ENCODE results near the gene UNC13B.
"Not testable (repeated sequence)": the region's sequence is repeated elsewhere in the genome, so short reads cannot be mapped to it uniquely, and the experiment has no call there.

The UNC13B gene

DNA sequence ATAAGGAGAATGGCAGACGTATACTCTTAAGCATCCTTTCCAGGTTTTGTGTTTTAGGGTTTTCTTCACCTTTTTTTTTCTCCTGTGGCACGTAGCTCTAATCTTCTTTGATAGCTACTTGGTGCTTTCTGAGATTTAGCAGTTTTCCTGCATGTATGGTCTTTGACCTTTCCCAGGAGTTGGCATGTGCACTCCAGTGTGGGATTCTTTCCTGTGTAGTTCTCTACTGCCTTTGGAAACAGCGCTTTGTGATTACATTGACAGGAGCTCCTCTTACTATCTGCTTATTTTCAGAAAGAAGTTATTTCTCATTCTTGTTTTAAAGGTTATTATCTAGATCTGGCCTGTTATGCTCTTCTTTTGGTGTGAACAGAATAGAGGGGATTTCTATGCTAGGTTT is 65.5 kb downstream of the UNC13B start:
- no peak for DNase-seq

DNA sequence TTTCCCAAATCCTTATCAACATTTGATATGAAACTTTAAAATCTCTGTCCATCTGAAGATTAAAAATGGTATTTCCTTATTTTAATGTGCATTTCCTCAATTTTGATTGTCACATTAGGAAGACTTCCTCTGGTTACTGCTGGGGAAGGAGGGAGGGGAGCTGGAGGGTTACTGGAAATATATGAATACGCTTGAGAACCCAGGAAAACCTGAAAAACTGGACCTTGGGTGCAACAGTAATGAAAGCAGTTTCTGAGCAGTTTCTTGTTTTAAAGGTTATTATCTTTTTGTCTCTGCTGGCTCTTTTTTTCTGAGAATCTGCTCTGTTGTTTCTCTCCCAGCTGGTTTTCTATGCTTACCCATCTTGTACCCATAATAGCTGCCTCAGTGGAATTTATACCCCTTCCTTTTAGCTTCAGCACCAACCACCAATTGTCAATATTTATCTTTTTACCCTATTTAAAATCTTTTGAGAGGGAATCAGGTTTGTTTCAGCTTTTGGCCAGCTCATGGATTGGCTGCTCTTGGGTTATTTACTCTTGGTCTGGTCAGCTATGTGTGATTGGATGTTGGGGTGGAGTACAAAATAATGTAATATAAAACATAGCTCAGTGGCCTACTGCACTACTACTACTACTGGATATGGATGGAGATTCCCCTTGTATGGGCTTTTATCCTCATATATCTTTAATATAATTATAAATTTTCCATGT is 67.4 kb downstream of the UNC13B start:
- no peak for DNase-seq

DNA sequence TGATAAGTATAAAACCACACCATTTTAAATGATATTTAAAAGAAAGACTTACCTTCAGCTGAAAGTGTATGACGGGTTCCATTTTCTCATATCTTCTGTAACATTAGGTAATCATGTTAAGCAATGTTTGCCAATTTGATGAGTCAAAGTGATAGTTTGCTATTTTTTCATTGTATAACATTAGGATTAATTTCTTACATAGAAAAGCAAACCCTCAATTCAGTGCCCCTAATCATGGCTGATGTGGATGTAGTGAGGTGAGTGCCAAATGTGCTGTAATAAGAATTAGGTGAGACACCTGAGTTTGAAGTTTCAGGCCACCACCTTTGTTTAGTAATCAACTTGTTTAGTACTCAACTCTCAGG is 68.0 kb downstream of the UNC13B start:
- DNase-seq: no peak

DNA sequence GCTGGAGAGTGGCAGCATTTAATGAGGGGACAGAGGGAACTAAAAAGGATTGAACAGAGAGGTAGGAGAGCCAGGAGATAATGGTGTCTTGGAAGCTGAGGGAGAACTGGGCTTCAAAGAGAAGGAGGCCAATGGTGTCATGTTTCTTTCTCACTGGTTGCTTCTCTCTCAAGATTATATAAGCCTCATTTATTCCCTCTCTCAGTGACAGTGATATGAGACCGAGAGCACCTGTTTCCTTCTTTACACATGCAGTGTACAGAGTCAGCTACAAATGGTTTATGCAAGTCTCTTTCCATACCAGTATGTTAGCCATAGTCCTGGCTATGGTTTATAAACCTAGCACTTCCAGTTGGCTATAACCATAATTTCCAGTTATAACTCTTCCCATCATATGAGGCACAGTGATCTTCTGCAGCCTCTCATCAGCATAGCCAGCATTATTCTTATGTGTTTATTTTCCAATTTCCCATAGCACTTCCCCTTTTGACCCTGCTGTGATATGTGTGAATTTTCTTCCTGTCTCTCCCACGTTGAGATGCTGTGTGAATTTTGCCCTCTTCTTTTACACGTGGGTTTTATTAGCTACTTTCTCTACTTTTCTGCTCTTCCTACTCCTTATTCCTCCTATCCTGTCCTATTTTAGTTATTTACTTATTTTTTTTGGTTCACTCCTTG is 71.2 kb downstream of the UNC13B start:
- DNase-seq: no peak

DNA sequence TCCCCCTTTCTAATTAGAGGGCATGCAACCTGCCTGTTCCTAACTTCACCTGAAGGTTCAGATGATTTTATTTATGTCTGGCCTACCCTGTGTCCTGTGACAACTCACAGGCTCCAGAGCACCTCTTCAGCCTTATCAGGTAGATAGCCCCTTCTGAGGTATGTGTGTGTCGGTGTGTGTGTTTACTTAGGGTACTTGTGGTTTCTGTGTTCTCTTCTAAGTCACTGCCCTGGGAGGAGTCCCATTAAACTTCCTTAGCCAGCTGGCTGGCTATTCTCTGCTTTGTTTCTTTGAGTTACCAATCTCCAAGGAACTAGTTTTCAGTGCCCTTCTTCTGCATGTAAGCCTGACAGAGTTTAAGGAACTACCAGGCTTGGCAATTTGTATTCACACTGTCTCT is 74.9 kb downstream of the UNC13B start:
- DNase-seq: no peak

DNA sequence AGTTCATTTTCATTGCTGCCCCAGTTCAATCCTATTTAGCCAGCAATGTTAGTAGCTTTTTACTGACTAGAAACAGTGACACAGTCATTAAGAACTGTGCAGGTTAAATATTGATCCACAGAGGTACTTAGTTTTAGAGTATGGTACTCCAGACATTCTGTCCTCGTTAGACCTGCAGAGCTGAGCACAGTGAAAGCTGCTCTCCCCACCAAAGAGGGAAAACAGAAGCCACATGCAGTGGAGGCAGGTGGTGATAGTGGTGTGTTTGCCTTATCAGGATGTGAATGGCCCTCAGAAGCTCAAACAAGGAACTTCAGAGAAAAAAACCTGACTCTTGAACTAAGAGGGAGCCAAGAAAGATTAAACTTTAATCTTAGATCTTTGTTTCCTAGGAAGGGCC is 75.5 kb downstream of the UNC13B start:
- no peak for DNase-seq

DNA sequence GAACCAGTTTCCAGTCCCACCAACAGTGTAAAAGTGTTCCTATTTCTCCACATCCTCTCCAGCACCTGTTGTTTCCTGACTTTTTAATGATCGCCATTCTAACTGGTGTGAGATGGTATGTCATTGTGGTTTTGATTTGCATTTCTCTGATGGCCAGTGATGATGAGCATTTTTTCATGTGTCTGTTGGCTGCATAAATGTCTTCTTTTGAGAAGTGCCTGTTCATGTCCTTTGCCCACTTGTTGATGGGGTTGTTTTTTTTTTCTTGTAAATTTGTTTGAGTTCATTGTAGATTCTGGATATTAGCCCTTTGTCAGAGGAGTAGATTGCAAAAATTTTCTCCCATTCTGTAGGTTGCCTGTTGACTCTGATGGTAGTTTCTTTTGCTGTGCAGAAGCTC is 84.1 kb downstream of the UNC13B start:
- not testable (repeated sequence) for DNase-seq

DNA sequence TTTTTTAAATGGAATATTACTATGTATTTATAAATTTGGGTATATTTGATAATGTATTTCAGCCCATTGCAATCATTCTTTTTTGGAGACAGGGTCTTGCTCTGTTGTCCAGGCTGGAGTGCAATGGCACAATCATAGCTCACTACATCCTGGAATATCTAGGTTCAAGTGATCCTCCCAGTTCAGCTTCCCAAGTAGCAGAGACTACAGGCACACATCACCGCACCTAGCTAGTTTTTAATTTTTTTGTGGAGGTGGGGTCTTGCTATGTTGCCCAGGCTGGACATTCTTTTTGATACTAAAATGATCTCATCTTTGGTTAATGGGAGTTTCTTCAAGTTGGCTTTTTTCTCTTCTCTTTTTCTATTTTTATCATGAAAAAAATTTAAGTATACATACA is 91.3 kb downstream of the UNC13B start:
- DNase-seq: no peak

DNA sequence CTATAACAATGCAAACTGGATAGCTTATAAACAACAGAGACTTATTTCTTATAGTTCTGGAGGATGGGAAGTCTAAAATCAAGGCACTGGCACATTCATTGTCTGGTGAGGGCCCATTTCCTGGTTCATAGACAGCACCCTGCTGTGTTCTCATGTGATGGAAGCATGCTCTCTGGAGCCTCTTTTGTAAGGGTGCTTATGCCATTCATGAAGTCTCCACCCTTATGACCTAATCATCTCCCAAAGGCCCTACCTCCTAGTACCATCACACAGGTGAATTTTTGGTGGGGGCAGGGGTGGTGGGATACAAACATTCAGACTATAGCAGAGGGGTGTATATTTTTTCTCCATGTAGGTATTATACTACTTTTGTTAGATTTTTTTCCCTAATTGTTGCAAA is 92.4 kb downstream of the UNC13B start:
- DNase-seq: no peak

DNA sequence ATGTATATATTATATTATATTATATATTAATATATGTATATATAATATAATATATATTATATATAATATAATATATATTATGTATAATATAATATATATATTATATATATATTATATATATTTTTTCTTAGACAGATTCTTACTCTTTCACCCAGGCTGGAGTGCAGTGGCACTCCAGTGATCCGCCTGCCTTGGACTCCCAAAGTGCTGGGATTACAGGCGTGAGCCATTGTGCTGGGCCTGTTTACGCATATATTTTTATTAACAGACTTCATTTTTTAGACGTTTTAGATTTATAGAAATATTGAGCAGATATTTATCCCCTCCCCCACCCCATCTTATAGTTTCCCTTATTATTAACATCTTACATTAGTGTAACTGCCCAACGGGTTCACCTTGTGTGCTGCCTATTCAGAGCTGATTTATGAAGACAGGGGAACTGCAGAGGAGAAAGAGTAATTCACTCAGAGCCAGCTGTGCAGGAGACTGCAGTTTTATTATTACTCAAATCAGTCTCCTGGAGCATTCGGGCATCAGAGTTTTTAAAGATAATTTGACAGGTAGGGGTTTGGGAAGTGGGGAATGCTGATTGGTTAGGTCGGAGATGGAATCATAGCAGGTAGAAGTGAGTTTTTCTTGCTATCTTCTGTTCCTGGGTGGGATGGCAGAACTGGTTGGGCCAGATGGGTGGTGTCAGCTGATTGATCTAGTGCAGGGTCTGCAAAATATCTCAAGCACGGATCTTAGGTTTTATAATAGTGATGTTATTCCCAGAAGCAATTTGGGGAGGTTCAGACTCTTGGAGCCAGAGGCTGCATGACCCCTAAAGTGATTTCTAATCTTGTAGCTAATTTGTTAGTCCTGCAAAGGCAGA is 93.4 kb downstream of the UNC13B start:
- DNase-seq: no peak

DNA sequence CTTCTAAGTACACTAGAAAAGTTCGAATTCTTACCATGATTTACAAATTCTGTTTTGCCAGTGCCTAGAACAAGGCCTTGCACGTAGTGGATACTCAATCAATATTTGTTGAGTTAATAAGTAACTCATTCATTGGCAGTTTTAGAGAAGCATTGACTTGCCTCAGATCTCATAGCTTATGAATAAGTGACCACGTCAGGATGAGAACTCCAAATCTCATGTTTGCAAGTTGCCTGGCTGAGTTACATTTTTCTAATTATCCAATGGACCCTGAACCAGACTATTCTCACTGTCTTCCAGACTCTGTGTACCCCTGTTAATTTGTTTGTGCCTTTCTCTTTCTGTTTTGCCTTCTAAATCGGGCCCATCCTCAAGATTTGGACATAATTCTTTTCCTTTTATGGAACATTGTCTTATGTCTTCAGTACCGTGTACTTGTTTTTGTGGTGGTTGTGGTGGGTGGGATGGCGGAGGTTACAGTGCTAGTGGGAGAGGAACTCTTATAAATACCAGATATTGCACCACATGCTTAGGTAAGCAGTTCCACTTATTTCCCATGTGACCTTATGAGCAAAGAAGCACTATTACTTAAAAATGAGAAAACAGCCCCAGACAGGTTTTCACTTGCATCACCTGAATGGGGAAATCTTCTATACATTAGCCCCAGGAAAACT is 96.3 kb downstream of the UNC13B start:
- no peak for DNase-seq

DNA sequence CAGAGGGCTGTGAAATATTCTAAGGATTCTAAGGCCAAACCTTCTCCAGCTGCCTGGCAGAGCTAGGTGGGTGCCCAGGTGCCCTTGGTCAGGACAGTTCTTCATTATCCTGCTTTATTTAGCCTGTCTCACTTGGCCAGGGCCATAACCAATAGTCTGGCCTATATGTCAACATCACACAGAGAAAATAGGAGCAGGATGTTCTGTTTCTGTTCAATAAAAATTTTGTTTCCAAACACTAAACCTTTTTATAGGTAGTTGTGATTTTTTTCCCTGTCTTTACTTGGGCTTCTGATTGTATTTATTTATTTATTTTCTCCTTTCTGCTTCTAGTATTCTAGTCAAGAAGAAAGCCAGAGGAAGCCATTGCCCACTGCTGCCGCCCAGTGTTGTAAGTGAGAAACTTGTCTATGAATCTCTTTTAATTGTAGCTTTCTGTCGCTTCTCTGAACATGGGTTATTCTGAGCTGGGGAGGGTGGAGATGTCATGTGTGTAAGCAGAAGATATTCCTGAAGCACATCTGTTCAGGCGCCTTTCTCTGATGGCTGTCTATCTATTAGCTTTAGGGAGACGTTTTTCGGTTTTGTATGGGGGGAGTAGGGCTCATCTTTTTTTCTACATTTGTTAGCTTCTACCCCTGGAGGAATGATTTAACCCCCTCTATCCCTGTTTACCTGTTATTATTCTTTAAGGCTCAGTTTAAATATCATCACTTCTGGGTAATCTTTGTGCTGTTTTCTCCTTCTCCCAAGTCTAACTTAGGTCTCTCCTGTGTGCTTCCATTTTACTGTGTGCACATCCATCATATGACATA is 97.1 kb downstream of the UNC13B start:
- peak in 12 of 14 donors; percentile 2 to 60 (median 19) for DNase-seq

DNA sequence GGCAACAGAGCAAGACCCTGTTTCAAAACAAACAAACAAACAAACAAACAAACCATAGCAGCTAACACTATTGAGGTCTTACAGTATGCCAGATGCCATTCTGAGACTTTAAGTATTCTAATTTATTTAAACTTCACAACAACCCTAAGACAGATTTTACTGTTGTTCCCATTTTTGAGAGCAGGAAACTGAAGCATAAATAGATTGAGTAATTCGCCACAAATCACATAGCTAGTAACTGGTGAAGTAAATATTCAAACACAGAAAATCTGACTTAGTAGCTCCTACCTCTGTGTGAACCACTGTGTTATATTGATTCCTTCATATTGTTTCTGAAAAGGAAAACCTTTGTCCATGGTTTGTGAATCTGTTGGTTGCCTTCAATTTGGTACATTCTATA is 98.4 kb downstream of the UNC13B start:
- DNase-seq: no peak

DNA sequence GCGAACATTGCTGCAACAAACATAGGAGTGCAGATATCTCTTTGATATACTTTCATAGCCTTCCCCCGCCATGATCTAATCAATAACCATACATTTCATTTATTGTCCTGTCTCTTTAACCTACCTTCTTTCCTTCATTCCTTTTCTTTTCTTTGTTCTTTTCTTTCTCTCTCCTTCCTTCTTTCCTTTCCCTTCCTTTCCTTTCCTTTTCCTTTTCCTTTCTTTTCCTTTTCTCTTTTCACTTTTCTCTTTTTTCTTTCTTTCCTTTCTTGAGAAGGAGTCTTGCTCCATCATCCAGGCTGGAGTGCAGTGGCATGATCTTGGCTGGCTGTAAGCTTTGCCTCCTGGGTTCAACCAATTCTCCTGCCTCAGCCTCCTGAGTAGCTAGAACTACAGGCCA is 100.3 kb downstream of the UNC13B start:
- DNase-seq: no peak

DNA sequence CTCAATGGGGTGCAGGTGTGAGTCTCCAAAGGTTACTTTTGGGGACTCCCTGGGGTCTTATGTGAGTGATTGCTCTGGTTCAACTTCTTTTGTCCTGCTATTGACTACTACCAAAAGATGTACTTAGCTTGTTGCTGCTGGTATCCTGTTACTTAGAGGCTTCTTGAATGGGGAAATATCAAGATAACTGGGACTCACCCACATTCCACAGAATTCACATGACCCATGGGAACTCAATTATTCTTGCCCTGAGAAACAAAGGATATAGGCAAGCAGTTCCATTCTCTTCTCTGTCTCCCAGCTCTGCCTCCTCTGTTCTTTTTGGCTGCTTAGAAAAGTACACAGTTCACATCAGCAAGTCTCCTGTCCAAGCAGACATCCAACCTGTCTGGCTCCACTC is 105.9 kb downstream of the UNC13B start:
- no peak for DNase-seq

DNA sequence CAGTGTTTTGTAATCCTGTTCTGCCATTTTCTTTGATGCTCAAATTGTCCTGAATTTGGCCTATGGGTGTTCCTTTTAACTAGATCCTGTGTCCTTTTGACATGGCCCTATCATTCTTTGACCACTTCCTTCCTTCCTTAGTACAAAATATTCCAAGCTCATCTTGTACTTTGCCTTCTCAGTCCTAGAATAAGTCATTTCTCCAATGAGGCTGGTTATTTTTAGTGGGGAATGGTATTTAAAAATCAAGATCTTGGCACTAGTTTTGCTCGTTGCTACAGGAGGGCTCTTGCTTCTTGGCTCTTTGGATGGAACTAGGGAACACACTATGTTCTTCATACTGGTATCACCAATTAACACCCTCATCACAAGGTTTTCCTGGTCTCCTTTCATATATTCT is 108.1 kb downstream of the UNC13B start:
- no peak for DNase-seq

DNA sequence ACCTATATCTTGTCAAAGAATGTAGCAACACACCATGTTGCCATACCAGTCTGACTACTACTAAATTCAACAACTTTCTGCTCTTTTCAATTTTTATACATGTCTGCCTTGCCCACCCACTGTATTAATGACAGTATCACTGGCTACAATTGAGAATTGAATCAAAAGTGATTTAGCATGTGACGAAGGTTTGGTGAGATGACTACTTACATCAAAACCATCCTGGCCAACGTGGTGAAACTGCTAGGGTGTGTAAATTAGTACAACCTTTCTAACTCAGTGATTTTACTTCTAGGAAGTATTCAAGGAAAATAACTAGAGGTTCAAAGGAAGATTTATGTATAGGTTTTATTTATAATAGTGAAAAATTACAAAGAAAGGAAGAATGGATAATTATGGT is 109.8 kb downstream of the UNC13B start:
- DNase-seq: no peak

DNA sequence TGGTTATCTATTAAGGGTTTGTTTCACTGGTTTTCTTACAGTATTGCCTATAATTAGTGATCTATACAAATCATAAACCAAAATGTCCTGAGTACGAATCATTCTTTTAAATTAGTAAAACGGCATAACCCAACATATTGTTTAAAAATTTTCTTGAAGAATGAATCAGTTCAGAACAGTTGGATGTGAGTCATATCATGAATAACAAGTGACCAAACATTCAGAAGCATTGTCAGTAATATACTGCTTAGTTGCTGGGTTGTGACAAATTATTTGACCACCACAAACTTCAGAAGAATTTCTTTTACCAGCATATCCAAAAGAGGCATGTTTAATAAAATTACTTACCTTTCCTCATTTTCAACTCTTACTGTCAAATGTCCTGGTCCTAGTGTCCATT is 111.2 kb downstream of the UNC13B start:
- DNase-seq: no peak

DNA sequence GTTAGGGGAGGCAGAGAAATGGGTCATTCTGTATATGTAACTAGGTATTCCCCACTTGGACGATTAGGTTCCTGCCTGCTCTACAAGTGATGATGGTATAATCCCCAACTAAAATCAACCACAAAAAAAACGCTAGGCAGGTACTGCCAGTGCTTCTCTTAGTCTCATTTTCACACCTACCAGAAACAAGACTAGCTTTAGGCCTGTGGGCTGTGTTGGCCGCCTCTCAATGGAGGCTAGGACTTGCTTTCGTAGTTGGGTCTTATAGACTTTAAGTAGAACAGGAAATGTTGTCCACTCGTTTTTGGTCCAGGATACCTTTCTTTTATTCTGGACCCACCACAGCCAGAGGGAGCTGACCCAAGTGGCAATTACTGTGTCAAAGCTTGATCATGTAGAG is 111.8 kb downstream of the UNC13B start:
- no peak for DNase-seq

DNA sequence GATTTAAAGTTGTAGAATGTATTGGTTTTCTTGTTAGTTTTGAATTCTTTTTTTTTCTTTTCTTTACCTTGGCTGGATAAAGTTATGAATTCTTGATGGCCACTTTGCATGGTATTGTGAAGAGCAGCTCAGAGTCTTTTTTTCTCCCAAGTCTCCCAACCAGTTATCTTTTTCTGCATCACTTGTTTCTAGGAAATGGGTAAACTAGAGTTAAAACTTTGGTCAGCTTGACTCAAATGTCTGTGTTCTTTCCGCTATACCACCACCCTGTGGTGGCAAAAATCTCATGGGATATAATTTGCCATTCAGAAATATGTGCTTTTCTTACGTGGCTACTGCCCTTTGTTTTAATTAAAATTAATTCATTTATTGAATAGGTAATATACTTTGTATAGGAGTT is 113.2 kb downstream of the UNC13B start:
- no peak for DNase-seq

DNA sequence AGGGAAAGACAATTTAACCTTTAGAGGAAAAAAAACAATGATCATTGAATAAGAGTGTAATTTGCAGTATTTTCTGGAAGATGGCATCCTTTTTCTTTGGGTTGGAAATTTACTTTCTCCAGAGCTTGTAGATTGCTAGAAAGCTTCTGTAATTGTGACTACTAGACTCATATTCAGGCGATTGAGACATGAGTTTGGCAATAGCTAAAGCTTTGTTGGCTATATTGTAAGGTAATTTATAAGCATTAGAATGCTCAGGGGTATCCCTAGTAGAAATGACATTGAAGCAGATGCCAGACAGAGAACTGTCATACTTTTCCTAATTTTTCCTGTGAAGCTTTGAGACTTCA is 115.3 kb downstream of the UNC13B start:
- peak in 1 of 14 donors; percentile 6 for DNase-seq
